ENCODE measurements around the gene PDE4D.

- TF ChIP-seq CTCF (IDR thresholded peaks at IDR 0.05) (no peak), TCF7L2 (IDR thresholded peaks at IDR 0.05; ENCODE audit: low read depth, low read length) (no peak), POLR2AphosphoS5 (IDR thresholded peaks at IDR 0.05; ENCODE audit: low read depth, low read length) (no peak), SIN3A (IDR thresholded peaks at IDR 0.05; ENCODE audit: borderline replicate concordance, insufficient read depth, low read depth, low read length) (no peak)
- TF ChIP-seq, protein P1, sequence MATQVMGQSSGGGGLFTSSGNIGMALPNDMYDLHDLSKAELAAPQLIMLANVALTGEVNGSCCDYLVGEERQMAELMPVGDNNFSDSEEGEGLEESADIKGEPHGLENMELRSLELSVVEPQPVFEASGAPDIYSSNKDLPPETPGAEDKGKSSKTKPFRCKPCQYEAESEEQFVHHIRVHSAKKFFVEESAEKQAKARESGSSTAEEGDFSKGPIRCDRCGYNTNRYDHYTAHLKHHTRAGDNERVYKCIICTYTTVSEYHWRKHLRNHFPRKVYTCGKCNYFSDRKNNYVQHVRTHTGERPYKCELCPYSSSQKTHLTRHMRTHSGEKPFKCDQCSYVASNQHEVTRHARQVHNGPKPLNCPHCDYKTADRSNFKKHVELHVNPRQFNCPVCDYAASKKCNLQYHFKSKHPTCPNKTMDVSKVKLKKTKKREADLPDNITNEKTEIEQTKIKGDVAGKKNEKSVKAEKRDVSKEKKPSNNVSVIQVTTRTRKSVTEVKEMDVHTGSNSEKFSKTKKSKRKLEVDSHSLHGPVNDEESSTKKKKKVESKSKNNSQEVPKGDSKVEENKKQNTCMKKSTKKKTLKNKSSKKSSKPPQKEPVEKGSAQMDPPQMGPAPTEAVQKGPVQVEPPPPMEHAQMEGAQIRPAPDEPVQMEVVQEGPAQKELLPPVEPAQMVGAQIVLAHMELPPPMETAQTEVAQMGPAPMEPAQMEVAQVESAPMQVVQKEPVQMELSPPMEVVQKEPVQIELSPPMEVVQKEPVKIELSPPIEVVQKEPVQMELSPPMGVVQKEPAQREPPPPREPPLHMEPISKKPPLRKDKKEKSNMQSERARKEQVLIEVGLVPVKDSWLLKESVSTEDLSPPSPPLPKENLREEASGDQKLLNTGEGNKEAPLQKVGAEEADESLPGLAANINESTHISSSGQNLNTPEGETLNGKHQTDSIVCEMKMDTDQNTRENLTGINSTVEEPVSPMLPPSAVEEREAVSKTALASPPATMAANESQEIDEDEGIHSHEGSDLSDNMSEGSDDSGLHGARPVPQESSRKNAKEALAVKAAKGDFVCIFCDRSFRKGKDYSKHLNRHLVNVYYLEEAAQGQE (IDR thresholded peaks at IDR 0.05; ENCODE audit: insufficient read depth in 1 of 2, low read depth in 2 of 2, low read length in 1 of 2), result no peak
Observed at GRCh38 chr5:59819806-59820205, 73.7 kb downstream of the PDE4D start.
